ENCODE results near the gene SIMC1. TPM values are rescaled to one million over a fixed set of nuclear protein-coding genes. Genes with fewer than 3 reads are reported as not detected.
"Not testable (repeated sequence)": the region's sequence is repeated elsewhere in the genome, so short reads cannot be mapped to it uniquely, and the experiment has no call there.

The SIMC1 gene
- total and polyA plus RNA-seq, 7 donors, result 2.0 to 17.0 (median 7.6) TPM

DNA sequence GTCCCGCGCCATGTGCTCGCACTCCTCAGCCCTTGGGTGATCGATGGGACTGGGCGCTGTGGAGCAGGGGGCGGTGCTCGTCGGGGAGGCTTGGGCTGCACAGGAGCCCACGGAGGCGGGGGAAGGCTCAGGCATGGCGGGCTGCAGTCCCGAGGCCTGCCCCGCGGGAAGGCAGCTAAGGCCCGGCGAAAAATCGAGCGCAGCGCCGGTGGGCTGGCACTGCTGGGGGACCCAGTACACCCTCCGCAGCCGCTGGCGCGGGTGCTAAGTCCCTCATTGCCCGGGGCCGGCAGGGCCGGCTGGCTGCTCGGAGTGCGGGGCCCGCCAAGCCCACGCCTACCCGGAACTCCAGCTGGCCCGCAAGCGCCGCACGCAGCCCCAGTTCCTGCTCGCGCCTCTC is 16.2 kb upstream of the SIMC1 start:
- H3K36me3 ChIP-seq (ENCODE audit: insufficient read depth in 1 of 2, low read depth in 1 of 2); H3K4me1 ChIP-seq; H3K27ac ChIP-seq; intact Hi-C loops (cut with DNase I); H3K4me3 ChIP-seq; H3K9me3 ChIP-seq; DNase-seq; H3K27me3 ChIP-seq (ENCODE audit: insufficient read depth in 3 of 3, low read length in 2 of 3); ATAC-seq: not testable (repeated sequence)
- 95 to 97% (median 96%) methylated on average over 29 to 38 of the region's 38 CpGs for WGBS, 3 donors

DNA sequence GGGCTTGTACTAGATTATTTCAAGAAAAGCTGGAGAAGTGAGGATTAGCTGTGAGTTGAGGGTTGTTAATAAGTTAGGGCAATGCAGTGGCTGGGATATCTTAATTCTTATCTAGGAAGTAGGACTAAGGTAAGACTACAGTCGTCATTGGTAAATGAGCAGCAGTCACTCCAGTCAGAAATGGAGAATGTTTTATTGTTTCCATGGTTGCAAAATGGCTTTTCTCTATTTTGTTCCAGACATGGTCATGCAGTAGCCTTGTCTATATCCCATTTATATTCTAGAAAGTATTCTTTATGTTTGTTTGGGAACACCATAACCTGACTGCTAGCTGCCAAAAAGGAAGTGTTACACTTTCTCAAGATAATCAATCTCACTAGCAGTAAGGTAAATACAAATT is 9.9 kb upstream of the SIMC1 start:
- intact Hi-C loops (cut with DNase I); DNase-seq; H3K4me3 ChIP-seq; H3K27me3 ChIP-seq (ENCODE audit: insufficient read depth in 3 of 3, low read length in 2 of 3); H3K9me3 ChIP-seq; H3K27ac ChIP-seq; H3K36me3 ChIP-seq (ENCODE audit: insufficient read depth in 1 of 2, low read depth in 1 of 2); H3K4me1 ChIP-seq; ATAC-seq: not testable (repeated sequence)
- 53 to 75% (median 68%) methylated on average over 1 of the region's 1 CpG for WGBS, 3 donors

DNA sequence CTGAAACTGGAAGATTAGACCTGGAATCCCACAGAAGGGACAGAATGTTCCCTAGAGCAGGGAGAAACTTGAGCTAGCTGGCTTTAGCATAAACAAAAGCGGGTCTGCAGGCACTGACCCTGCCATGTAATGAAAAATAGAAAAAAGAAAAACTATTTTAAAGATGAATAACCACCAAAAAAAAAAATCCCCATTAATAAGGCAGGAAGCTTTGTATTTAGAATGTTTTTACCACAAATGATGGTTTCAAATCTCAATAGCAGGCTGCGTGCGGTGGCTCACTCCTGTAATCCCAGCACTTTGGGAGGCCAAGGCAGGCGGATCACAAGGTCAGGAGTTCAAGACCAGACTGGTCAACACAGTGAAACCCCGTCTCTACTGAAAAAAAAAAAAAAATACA is 5.0 kb upstream of the SIMC1 start:
- H3K4me3 ChIP-seq; H3K36me3 ChIP-seq (ENCODE audit: insufficient read depth in 1 of 2, low read depth in 1 of 2); H3K27me3 ChIP-seq (ENCODE audit: insufficient read depth in 3 of 3, low read length in 2 of 3); H3K4me1 ChIP-seq; DNase-seq; ATAC-seq; H3K27ac ChIP-seq; H3K9me3 ChIP-seq; intact Hi-C loops (cut with DNase I): not testable (repeated sequence)
- 73 to 92% (median 76%) methylated on average over 2 to 5 of the region's 5 CpGs for WGBS, 3 donors

DNA sequence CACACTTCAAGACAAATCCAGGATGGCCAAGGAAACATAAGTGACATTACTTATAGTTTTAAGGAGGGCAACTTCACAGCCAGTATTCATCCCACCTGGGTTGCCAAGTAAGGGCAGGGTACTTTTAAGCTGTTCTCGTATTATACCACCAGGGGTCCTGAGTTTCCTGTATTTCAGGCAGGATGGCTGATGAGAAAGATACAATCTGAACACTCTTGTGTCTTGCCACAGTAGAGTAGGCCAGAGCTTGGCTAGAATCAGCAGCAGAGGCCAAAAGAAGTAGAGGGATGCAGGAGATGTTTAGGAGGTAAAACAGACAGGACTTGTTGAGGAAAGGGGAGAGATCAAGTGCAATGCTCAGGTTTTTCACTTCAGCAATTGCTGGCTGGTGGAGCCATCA is 3.1 kb upstream of the SIMC1 start:
- H3K9me3 ChIP-seq; H3K27me3 ChIP-seq (ENCODE audit: insufficient read depth in 3 of 3, low read length in 2 of 3); H3K4me1 ChIP-seq; DNase-seq; intact Hi-C loops (cut with DNase I); H3K36me3 ChIP-seq (ENCODE audit: insufficient read depth in 1 of 2, low read depth in 1 of 2); H3K27ac ChIP-seq; H3K4me3 ChIP-seq: not testable (repeated sequence)
- ATAC-seq, result peak in 1 of 4 donors; percentile 33
- 14 to 31% (median 16%) methylated on average over 1 of the region's 1 CpG for WGBS, 3 donors
- TF ChIP-seq, protein P1, sequence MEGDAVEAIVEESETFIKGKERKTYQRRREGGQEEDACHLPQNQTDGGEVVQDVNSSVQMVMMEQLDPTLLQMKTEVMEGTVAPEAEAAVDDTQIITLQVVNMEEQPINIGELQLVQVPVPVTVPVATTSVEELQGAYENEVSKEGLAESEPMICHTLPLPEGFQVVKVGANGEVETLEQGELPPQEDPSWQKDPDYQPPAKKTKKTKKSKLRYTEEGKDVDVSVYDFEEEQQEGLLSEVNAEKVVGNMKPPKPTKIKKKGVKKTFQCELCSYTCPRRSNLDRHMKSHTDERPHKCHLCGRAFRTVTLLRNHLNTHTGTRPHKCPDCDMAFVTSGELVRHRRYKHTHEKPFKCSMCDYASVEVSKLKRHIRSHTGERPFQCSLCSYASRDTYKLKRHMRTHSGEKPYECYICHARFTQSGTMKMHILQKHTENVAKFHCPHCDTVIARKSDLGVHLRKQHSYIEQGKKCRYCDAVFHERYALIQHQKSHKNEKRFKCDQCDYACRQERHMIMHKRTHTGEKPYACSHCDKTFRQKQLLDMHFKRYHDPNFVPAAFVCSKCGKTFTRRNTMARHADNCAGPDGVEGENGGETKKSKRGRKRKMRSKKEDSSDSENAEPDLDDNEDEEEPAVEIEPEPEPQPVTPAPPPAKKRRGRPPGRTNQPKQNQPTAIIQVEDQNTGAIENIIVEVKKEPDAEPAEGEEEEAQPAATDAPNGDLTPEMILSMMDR (IDR thresholded peaks at IDR 0.05), result peak; percentile 20

DNA sequence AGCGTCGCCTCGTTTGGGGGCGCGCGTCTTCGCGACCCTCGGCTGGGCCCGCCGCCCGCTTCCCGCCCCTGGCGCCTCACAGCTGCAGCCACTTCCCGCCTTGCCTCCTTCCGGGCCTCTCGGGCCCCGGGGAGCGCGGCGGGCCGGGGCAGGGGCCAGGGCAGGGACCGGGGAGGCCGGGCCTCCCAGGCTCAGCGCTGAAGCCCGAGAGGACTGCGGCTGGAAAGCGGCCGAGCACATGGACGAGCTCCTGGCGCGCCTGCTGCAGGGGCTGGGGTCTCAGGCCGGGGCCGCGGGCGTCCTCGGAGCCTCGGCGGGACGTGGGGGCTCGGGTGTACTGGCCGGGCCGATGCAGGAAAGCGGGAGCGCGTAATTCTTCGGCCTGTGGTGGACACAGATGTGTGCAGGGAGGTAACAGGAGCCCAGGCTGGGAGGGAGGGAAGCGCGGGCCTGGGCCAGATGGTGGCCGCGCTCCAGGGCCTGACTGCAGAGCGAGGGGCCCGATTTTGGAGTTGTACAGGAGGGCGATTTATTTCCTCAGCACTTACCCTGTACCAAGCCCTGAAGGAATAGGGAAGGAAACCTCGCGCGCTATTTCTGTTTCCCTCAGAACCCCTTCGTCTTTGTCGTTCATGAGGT is 540 bp downstream of the SIMC1 start:
- H3K27me3 ChIP-seq (ENCODE audit: insufficient read depth in 3 of 3, low read length in 2 of 3); H3K27ac ChIP-seq; intact Hi-C loops (cut with DNase I); DNase-seq; H3K9me3 ChIP-seq; H3K36me3 ChIP-seq (ENCODE audit: insufficient read depth in 1 of 2, low read depth in 1 of 2); H3K4me1 ChIP-seq: not testable (repeated sequence)
- ATAC-seq, result peak; percentile 59 to 80 (median 71)
- H3K4me3 ChIP-seq, result peak overlapping the region; percentile 65
- WGBS, 3 donors, result 0% methylated on average over 3 of the region's 59 CpGs; no CpG with 5 or more reads in 2 of the 3 donors

DNA sequence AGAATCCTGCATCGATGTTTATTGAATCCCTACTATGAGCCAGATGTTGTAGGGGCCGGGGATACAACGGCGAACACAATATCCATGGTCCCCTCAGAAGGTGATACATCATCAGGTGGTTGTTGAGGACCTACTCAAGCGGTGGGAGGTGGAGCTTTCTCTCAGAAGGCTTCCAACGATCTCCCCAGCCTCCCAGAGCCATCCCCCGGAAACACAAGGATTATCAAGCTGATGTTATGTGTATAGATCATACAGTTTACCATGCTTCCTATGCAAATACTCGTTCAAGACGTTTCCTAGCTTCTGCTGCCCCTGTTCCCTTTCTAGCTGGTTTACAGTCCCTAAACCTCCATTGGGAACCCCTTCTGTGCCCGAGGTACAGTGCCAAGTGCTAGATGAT is 1.1 kb downstream of the SIMC1 start:
- no CpG with 5 or more reads among the region's 10 CpGs for WGBS, 3 donors
- H3K9me3 ChIP-seq; DNase-seq; H3K36me3 ChIP-seq (ENCODE audit: insufficient read depth in 1 of 2, low read depth in 1 of 2); H3K27ac ChIP-seq; intact Hi-C loops (cut with DNase I); H3K4me1 ChIP-seq; H3K4me3 ChIP-seq; H3K27me3 ChIP-seq (ENCODE audit: insufficient read depth in 3 of 3, low read length in 2 of 3); ATAC-seq: not testable (repeated sequence)

DNA sequence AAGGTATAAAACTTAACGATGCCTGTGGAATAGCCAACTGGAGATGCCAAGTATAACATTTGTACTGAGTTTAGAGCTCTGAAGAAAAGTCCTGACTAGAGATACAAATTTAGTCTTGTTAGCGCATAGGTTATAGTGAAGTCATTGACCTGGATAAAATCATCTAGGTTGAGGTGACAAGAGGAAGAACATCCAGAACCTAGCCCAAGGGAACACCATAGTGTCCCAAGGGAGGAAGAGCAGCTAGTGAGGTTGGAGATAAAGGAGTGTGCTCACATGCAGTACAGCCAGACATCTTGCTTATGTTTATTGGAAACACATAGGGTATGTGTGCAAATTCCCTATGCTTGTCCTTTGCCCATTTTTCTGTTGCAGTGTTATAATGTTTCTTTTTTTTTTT is 6.1 kb downstream of the SIMC1 start:
- DNase-seq; H3K36me3 ChIP-seq (ENCODE audit: insufficient read depth in 1 of 2, low read depth in 1 of 2); H3K9me3 ChIP-seq; H3K27me3 ChIP-seq (ENCODE audit: insufficient read depth in 3 of 3, low read length in 2 of 3); intact Hi-C loops (cut with DNase I); H3K4me1 ChIP-seq; H3K4me3 ChIP-seq; H3K27ac ChIP-seq: not testable (repeated sequence)
- peak in 2 of 4 donors; percentile 64 to 74 for ATAC-seq
- no CpG with 5 or more reads among the region's 2 CpGs for WGBS, 3 donors

DNA sequence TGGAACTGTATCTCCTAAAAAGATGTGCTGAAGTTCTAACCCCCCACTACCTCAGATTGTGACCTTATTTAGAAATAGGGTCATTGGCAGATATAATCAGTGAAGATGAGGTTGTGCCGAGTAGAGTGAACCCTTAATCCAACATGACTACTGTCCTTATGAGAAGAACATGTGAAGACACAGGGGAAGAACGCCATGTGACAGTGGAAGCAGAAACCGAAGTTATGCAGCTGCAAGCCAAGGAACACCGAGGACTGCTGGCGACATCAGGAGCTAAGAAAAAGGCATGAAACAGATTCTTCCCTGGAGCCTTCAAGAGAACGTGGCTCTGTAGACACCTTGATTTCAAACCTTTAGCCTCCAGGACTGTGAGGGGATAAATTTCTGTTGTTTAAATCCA is 6.8 kb downstream of the SIMC1 start:
- ATAC-seq, result peak; percentile 57 to 95 (median 74)
- H3K4me1 ChIP-seq; intact Hi-C loops (cut with DNase I); H3K4me3 ChIP-seq; H3K27ac ChIP-seq; H3K27me3 ChIP-seq (ENCODE audit: insufficient read depth in 3 of 3, low read length in 2 of 3); H3K9me3 ChIP-seq; H3K36me3 ChIP-seq (ENCODE audit: insufficient read depth in 1 of 2, low read depth in 1 of 2); DNase-seq: not testable (repeated sequence)
- 32 to 66% (median 36%) methylated on average over 3 to 4 of the region's 6 CpGs for whole genome bisulfite sequencing, 3 donors

DNA sequence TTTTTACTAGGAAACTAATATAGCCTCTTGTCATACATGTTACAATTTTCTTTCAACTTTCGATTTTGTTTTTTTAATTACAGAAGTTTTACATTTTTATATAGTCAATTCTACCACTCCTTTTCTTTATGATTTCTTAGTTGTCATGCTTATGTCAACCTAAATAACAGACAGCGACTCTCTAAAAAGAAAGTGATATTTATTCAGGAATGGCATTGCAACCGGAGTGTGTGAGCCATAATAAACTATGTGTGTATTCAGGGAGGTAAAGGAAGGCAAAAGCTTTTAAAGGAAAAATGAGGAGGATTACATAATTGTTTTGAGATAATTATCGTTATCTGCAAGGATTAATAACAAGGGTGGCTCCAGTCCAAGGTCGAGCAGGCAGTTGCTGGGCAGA is 7.3 kb downstream of the SIMC1 start:
- not testable (repeated sequence) for ATAC-seq, H3K4me3 ChIP-seq
- WGBS, 3 donors, result 68 to 84% (median 81%) methylated on average over 4 of the region's 5 CpGs

DNA sequence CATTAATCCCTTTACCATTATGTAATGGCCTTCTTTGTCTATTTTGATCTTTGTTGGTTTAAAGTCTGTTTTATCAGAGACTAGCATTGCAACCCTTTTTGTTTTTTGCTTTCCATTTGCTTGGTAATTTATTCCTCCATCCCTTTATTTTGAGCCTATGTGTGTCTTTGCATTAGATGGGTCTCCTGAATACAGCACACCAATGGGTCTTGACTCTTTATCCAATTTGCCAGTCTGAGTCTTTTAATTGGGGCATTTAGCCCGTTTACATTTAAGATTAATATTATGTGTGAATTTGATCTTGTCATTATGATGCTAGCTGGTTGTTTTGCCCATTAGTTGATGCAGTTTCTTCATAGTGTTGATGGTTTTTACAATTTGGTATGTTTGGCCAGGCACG is 12.5 kb downstream of the SIMC1 start:
- DNase-seq; H3K36me3 ChIP-seq (ENCODE audit: insufficient read depth in 1 of 2, low read depth in 1 of 2); H3K27me3 ChIP-seq (ENCODE audit: insufficient read depth in 3 of 3, low read length in 2 of 3); H3K27ac ChIP-seq; H3K4me3 ChIP-seq; H3K9me3 ChIP-seq; H3K4me1 ChIP-seq; ATAC-seq; intact Hi-C loops (cut with DNase I): not testable (repeated sequence)
- 97 to 98% (median 98%) methylated on average over 2 of the region's 2 CpGs for WGBS, 3 donors

More for the DNA sequence above, 7.3 kb downstream of the SIMC1 start:
- H3K27ac ChIP-seq; H3K36me3 ChIP-seq (ENCODE audit: insufficient read depth in 1 of 2, low read depth in 1 of 2); H3K9me3 ChIP-seq; intact Hi-C loops (cut with DNase I); DNase-seq; H3K4me1 ChIP-seq; H3K27me3 ChIP-seq (ENCODE audit: insufficient read depth in 3 of 3, low read length in 2 of 3): not testable (repeated sequence)

DNA sequence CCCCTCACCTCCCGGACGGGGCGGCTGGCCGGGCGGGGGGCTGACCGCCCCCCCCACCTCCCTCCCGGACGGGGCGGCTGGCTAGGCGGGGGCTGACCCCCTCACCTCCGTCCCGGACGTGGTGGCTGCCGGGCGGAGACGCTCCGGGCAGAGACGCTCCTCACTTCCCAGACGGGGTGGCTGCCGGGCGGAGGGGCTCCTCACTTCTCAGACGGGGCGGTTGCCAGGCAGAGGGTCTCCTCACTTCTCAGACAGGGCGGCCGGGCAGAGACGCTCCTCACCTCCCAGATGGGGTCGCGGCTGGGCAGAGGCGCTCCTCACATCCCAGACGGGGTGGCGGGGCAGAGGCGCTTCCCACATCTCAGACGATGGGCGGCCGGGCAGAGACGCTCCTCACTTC is 13.9 kb downstream of the SIMC1 start:
- H3K27ac ChIP-seq; H3K4me1 ChIP-seq; intact Hi-C loops (cut with DNase I); ATAC-seq; H3K27me3 ChIP-seq (ENCODE audit: insufficient read depth in 3 of 3, low read length in 2 of 3); H3K9me3 ChIP-seq; DNase-seq; H3K4me3 ChIP-seq; H3K36me3 ChIP-seq (ENCODE audit: insufficient read depth in 1 of 2, low read depth in 1 of 2): not testable (repeated sequence)
- WGBS, 3 donors, result 97 to 98% (median 98%) methylated on average over 9 to 32 of the region's 36 CpGs
